Ectodermal cell (in vitro differentiated cells): ENCODE data around the gene CYP27B1.

ENCODE experiments used
- H3K27ac ChIP-seq: 2 replicates; pipeline ENCODE4 v1.7.0; 2013; ENCODE audit warnings: mild to moderate bottlenecking, low read depth, low read length; ENCODE audit not compliant: insufficient read depth, poor library complexity, severe bottlenecking
- H3K27me3 ChIP-seq: 2 replicates; pipeline ENCODE4 v1.7.0; 2013; ENCODE audit warnings: mild to moderate bottlenecking, low read length; ENCODE audit not compliant: insufficient read depth, control insufficient read depth, poor library complexity, severe bottlenecking
- H3K36me3 ChIP-seq: one replicate; pipeline ENCODE4 v1.7.0; 2013; ENCODE audit warnings: low read length; ENCODE audit not compliant: control insufficient read depth, insufficient read depth
- H3K4me1 ChIP-seq: one replicate; pipeline ENCODE4 v1.7.0; 2013; ENCODE audit warnings: low read length; ENCODE audit not compliant: control insufficient read depth, insufficient read depth
- H3K4me3 ChIP-seq: 2 replicates; pipeline ENCODE4 v1.7.0; 2013; ENCODE audit warnings: low read depth, low read length, control low read depth; ENCODE audit not compliant: insufficient read depth
- H3K9me3 ChIP-seq: 2 replicates; pipeline ENCODE4 v1.7.0; 2013; ENCODE audit warnings: mild to moderate bottlenecking, low read length, moderate library complexity; ENCODE audit not compliant: control insufficient read depth
- WGBS, 2 experiments: methylation state at CpG; one replicate each; pipeline ENCODE4 v1.1.7; 2013; ENCODE audit warnings: missing lambda C conversion rate in 2 of 2; 5-methylcytosine and 5-hydroxymethylcytosine counted together

The CYP27B1 gene

GRCh38 chr12:57783466-57783801 lies 16.6 kb upstream of the CYP27B1 start:
- Histone ChIP-seq H3K27ac (no peak overlapping the region), H3K36me3 (peaks cover 26% of the 10 kb centered on the region), H3K9me3 (no peaks in the 10 kb centered on the region), H3K4me3 (peak overlapping the region; percentile 86), H3K4me1 (peaks cover 5% of the 10 kb centered on the region), H3K27me3 (no peaks in the 10 kb centered on the region)
- 83 to 84% methylated on average over 11 to 12 of the region's 12 CpGs for WGBS, 2 experiments

GRCh38 chr12:57782608-57783465 lies 16.0 kb upstream of the CYP27B1 start, which contains the start of gene TSFM:
Gene TSFM, plus strand, starts transcription at chr12:57782787. Its CDS starts 15 bp downstream, at chr12:57782802.
- 3% methylated on average over 45 of the region's 45 CpGs for WGBS, 2 experiments
- H3K27ac ChIP-seq, result no peak within 1 kb of the TSS

GRCh38 chr12:57782243-57782607 lies 15.3 kb upstream of the CYP27B1 start:
- Histone ChIP-seq H3K27ac (no peak overlapping the region), H3K4me3 (no peak overlapping the region), H3K9me3 (no peaks in the 10 kb centered on the region), H3K36me3 (peaks cover 24% of the 10 kb centered on the region), H3K4me1 (peaks cover 5% of the 10 kb centered on the region), H3K27me3 (no peaks in the 10 kb centered on the region)
- WGBS, 2 experiments, result 7 to 19% methylated on average over 3 of the region's 4 CpGs

More at GRCh38 chr12:57782608-57783465, 16.0 kb upstream of the CYP27B1 start, which contains the start of gene TSFM:
- H3K4me1 ChIP-seq, result peaks cover 5% of the 10 kb centered on the region
- H3K27me3 ChIP-seq, result no peaks in the 10 kb centered on the region
- peaks cover 24% of the 10 kb centered on the region for H3K36me3 ChIP-seq
- peak within 1 kb of the TSS; percentile 86 for H3K4me3 ChIP-seq
- H3K9me3 ChIP-seq, result no peaks in the 10 kb centered on the region

GRCh38 chr12:57781801-57782200 lies 14.9 kb upstream of the CYP27B1 start:
- Histone ChIP-seq H3K27ac (no peak overlapping the region), H3K4me1 (peaks cover 5% of the 10 kb centered on the region), H3K4me3 (no peak overlapping the region), H3K27me3 (no peaks in the 10 kb centered on the region), H3K36me3 (peaks cover 20% of the 10 kb centered on the region), H3K9me3 (no peaks in the 10 kb centered on the region)
- 68 to 70% methylated on average over 2 of the region's 2 CpGs for WGBS, 2 experiments

- Histone ChIP-seq H3K4me3 (no peak overlapping the region), H3K4me1 (peaks cover 5% of the 10 kb centered on the region), H3K27ac (no peak overlapping the region), H3K9me3 (no peaks in the 10 kb centered on the region), H3K36me3 (peaks cover 14% of the 10 kb centered on the region), H3K27me3 (no peaks in the 10 kb centered on the region)
- WGBS, 2 experiments, result 84 to 92% methylated on average over 3 of the region's 3 CpGs
Measured at GRCh38 chr12:57781244-57781643, 14.4 kb upstream of the CYP27B1 start.

- Histone ChIP-seq H3K4me3 (no peak overlapping the region), H3K9me3 (no peaks in the 10 kb centered on the region), H3K4me1 (peaks cover 5% of the 10 kb centered on the region), H3K27me3 (no peaks in the 10 kb centered on the region), H3K27ac (no peak overlapping the region), H3K36me3 (peaks cover 10% of the 10 kb centered on the region)
- WGBS, 2 experiments, result 85 to 87% methylated on average over 4 of the region's 4 CpGs
Measured at GRCh38 chr12:57780284-57780897, 13.5 kb upstream of the CYP27B1 start.

- WGBS, 2 experiments, result 82 to 87% methylated on average over 1 of the region's 1 CpG
- H3K4me3 ChIP-seq, result no peak overlapping the region
Measured at GRCh38 chr12:57779736-57780135, 12.9 kb upstream of the CYP27B1 start.

GRCh38 chr12:57777911-57778310 lies 11.0 kb upstream of the CYP27B1 start:
- no peak overlapping the region for H3K4me3 ChIP-seq
- no peaks in the 10 kb centered on the region for H3K36me3 ChIP-seq
- peaks cover 8% of the 10 kb centered on the region for H3K27me3 ChIP-seq
- H3K4me1 ChIP-seq, result no peaks in the 10 kb centered on the region
- H3K27ac ChIP-seq, result no peak overlapping the region
- 91 to 98% methylated on average over 6 of the region's 7 CpGs for WGBS, 2 experiments
- no peaks in the 10 kb centered on the region for H3K9me3 ChIP-seq

More at GRCh38 chr12:57779736-57780135, 12.9 kb upstream of the CYP27B1 start:
- Histone ChIP-seq H3K36me3 (peaks cover 5% of the 10 kb centered on the region), H3K4me1 (peaks cover 5% of the 10 kb centered on the region), H3K27me3 (no peaks in the 10 kb centered on the region), H3K9me3 (no peaks in the 10 kb centered on the region), H3K27ac (no peak overlapping the region)

- Histone ChIP-seq H3K27ac (no peak overlapping the region), H3K4me1 (no peaks in the 10 kb centered on the region), H3K36me3 (no peaks in the 10 kb centered on the region), H3K9me3 (no peaks in the 10 kb centered on the region), H3K27me3 (peaks cover 10% of the 10 kb centered on the region), H3K4me3 (no peak overlapping the region)
- WGBS, 2 experiments, result 78 to 93% methylated on average over 7 of the region's 7 CpGs
Measured at GRCh38 chr12:57777367-57777766, 10.5 kb upstream of the CYP27B1 start.

GRCh38 chr12:57776247-57776587 lies 9.3 kb upstream of the CYP27B1 start:
- Histone ChIP-seq H3K9me3 (no peaks in the 10 kb centered on the region), H3K27ac (no peak overlapping the region), H3K4me1 (no peaks in the 10 kb centered on the region), H3K4me3 (no peak overlapping the region), H3K27me3 (peaks cover 10% of the 10 kb centered on the region), H3K36me3 (no peaks in the 10 kb centered on the region)
- WGBS, 2 experiments, result 86 to 88% methylated on average over 2 of the region's 2 CpGs
